GM18499 (cell line): ENCODE data around the gene KPNA4.
"Not testable (repeated sequence)": the region's sequence is repeated elsewhere in the genome, so short reads cannot be mapped to it uniquely, and the experiment has no call there.

Experiments used
- ATAC-seq: cut with Tn5 transposase; IDR thresholded peaks from one replicate; pipeline ENCODE4 v1.9.1; 2021; ENCODE audit warnings: moderate number of reproducible peaks; ENCODE audit not compliant: insufficient read depth, unreplicated experiment

KPNA4 gene

DNA sequence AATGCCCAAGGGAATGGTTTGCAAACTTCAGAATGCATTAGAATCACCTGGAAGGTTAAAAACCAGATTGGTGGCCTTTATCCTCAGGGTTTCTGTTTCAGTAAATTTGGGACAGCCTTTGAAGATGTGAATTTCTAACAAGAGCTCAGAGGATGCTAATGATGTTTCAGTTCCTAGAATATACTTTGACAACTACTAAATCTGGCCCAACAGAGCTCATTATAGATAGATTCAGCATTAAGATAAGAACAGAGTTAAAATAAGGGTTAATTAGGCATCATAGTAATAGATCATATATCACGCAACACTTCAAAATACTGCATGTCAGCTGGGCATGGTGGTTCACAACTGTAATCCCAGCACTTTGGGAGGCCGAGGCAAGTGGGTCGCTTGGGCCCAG is 9.3 kb upstream of the KPNA4 start:
- ATAC-seq: no peak

DNA sequence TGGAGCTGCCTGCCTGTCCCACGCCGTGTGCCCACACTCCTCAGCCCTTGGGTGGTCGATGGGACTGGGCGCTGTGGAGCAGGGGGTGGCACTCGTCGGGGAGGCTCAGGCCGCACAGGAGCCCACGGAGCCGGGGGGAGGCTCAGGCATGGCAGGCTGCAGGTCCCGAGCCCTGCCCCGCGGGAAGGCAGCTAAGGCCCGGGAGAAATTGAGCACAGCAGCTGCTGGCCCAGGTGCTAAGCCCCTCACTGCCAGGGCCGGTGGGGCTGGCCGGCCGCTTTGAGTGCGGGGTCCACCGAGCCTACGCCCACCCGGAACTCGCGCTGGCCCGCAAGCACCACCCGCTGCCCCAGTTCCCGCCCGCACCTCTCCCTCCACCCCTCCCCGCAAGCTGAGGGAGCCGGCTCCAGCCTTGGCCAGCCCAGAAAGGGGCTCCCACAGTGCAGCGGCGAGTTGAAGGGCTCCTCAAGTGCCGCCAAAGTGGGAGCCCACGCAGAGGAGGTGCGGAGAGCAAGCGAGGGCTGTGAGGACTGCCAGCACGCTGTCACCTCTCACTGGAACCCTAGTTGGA is 8.7 kb upstream of the KPNA4 start:
- ATAC-seq: not testable (repeated sequence)

DNA sequence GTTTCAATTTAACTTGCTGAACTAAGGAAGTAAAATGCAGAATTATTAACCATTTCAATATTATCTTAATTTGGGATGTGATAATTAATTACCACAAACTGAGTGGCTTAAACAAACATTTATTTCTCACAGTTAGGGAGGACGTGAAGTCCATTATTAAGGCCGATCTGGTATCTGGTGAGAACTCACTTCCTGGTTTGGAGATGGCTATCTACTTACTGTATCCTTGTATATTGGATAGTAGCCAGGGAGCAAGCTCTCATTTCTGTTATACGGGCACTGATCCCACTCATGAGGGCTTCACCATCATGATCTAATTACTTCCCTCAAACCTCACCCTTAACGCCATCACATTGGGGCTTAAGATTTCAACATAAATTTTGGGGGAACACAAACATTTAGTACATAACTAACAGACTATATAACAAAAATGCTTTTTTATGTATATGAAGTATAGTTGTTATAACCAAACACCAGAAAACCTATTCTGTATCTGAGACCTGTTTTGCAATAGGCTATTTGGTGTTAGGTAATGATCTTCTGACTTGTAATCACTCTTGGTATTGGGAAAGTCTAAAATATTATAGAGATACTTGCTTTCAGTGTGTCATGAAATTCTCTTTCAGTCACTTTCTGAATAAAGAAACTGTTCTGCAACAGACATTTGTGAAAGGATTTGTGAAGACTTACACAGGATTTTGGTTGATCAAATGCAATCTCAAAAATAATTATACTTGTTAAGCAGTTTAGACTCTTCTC is 4.7 kb upstream of the KPNA4 start:
- no peak for ATAC-seq

DNA sequence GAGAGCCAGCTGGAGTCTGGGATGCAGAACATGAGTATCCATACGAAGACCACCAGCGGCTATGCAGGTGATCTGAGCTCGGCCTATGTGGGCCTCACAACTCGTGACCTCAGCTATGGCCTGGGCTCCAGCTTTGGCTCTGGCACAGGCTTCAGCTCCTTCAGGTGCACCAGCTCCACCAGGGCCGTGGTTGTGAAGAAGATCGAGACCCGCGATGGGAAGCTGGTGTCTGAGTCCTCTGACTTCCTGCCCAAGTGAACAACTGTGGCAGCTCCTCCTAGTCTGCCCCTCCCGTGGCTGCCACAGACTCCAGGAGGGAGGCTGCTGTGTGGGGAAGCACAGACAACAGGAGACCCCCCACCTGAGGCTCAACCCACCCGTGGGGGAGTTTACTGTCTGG is 3.6 kb upstream of the KPNA4 start:
- no peak for ATAC-seq

DNA sequence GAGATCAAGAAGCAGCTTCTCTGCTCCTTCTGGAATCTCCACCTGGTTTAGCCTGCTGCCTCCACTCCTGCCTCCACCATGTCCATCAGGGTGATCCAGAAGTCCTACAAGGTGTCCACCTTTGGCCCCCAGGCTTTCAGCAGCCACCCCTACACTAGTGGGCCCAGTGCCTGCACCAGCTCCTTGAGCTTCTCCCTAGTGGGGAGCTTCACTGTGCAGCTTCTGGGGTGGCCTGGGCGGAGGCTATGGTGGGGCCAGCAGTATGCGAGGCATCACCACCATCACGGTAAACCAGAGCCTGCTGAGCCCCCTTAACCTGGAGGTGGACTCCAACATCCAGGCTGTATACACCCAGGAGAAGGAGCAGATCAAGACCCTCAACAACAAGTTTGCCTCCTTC is 2.4 kb upstream of the KPNA4 start:
- ATAC-seq: no peak

DNA sequence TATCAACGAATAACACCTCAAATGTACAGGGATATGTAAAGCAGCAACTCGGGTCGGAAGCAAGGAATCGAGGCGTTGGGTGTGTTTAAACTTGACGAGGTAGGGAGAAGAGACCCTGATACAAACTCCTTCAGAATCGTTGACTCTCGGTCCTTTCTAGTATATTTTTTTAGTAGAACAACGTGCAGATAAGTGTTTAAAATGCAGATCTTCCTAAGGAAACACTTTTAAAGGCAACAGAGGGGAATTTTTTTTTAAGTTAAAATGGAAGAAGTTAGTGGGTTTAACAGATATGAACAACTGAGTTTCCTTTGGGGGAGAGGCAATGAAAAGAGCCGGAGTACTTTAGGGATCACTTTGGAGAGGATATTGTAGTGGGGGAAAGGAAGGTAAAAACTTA is 1.1 kb upstream of the KPNA4 start:
- ATAC-seq: no peak

DNA sequence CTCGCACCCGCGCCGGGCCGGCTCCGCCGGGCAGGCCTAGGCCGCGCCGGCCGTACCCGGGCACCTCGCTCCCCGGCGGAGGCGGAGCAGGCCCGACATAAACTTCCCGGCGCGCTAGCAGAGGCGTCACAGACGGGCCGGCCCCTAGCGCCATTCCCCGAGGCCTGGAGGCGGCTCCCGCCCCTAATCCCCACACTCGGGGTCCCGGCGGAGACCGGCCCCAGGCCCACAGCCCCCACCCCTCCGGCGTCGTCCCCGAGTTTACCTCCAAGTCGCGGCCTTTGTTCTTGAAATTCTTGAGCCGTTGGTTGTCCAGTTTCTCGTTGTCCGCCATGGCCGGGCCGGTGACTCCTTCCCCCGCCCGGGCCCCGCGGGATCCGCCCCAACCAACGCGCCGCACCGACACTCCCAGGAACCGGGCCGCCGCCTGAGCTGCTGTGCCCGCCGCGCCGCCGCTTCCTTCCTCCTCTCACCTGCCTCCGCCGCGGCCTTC is 376 bp downstream of the KPNA4 start:
- peak; percentile 26 for ATAC-seq

DNA sequence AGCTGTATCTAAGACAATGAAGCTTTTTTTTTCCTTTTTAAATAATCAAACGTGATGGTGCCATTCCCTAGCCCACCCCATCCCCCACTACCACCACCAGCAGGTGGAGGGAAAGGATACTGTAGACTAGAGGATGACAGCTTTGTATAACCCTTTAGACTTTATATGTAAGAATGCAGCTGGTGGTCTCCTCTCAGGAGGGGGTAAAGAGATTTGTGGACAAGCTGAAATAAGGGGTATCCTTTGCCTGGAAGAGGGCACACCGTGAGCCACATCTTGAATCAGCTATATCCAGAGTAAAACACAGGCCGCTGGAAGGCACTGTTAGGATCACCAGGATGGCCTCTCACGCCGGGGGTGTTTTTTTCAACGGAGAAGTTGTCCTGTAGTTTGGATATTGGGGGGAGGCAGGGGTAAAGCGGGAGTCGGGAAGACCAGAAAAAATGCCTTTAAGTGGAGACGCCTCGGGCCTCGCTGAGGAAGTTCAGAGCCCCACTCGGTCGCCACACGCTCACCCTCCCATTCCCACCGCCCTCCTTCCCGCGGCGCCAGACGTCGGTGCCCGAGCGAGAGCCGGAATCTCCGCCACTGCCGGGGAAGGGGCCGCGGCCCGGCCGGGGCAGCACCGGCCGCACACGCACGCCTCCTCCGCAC is 986 bp downstream of the KPNA4 start:
- ATAC-seq: peak; percentile 0

DNA sequence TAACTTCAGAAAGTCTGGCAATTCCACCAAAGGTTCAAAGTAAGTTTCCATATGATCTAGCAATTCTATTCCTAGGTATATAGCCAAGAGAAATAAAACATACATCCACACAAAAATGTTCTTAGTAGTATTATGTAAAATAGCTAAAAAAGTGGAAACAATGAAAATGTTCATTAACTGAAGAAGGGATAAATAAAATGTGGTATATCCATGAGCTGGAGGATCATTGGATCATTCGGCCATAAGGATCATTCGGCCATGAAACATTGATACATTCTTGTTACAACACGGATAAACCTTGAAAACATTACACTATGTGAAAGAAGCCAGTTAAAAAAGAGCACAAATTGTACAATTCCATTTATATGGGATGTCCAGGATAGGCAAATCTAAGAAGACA is 2.4 kb downstream of the KPNA4 start:
- no peak for ATAC-seq

DNA sequence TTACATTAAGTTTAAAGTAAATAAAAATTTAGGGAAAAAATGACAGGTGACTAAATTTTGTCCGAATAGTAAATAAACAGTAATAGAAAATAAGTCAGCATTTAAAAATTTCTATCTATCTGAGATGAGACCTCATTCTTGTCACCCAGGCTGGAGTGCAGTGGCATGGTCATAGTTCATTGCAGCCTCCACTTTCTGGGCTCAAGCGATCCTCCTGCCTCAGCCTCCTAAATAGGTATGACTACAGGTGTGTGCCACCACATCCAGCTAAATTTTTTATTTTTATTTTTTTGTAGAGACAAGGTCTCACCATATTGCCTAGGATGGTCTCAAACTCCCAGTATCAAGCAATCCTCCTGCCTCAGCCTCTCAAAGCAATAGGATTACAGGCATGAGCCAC is 7.8 kb downstream of the KPNA4 start:
- ATAC-seq: no peak

DNA sequence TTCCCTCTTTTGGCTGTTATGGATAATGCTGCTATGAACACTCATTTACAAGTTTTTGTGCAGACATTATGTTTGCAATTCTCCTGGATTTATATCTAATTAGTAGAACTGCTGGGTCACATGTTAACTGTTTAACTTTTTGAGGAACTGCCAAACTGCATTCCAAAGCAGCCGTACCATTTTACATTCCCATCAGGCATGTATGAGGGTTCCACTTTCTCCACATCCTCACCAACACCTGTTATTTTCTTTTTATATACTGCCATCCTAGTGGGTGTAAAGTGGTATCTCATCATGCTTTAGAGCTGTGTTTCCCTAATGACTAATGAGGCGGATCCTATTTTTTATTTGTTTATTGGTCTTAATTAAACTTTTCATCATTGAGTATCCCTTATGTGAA is 9.2 kb downstream of the KPNA4 start:
- ATAC-seq: no peak

DNA sequence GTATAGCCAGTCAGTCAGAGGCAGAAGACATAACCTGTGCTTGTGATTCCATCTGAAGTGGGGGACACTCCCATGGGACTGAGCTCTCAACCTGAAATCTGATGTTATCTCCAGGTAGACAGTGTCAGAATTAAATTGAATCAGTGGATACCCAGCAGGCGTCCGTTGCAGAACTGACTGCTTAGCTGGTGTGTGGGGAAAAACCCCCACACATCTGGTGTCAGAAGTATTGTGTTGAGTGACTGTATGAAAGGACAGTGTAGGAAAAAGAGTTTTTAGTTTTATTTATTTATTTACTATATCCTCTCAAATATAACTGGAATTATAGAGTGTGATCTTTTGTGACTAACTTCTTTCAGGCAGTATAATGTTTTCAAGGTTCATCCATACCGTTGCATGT is 10.4 kb downstream of the KPNA4 start:
- no peak for ATAC-seq

DNA sequence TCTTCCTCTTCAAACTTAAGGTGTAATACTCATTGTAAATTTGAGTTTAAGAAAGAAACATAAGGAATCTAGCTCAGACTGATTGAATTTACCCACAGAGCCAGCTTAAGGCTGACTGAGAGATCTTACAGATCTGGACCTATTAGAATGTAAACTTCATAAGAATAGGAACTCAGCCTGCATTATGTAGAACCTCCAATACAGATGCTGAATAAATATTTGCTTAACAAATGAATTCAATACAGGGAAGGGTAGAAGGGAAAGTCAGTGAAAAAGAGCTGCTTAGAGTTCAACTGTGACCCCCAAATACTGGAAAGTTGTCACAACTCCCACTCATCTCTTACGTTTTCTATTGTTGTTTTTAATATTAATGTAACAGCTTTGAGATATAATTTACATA is 11.5 kb downstream of the KPNA4 start:
- no peak for ATAC-seq

DNA sequence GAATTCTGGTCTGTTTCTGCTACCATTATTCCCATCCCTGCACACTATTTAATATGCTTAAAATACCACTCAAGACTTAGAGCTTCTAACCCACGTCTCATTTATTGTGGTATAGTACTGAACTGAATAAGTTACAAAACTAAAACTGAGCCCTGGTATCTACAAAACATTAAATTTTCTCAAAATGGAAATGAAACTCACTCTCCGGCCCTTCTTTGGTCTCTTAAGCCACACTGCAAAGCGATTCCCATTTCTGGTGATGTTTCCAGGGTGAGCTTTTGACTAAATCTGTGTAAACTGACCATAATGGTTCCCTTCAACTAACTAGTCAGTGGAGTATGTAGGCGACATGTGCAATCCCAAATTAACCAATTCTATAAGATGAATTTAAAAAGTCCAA is 18.6 kb downstream of the KPNA4 start:
- no peak for ATAC-seq

DNA sequence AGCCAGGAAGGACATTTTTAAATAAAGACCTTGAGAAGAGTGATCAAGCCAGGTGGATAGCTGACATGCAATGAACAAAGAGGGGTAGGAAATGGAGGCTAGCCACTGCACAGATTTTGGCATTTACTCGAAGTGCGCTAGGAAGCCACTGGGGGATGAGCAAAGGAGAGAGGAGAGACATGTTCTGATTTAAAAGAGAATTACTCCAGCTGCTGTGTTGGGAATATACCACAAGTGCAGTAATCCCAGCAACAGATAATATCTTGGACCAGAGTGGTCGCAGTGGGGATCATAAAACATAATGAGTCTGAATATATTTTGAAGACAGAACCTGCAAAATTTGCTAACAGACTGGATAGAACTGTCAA is 19.9 kb downstream of the KPNA4 start:
- no peak for ATAC-seq

DNA sequence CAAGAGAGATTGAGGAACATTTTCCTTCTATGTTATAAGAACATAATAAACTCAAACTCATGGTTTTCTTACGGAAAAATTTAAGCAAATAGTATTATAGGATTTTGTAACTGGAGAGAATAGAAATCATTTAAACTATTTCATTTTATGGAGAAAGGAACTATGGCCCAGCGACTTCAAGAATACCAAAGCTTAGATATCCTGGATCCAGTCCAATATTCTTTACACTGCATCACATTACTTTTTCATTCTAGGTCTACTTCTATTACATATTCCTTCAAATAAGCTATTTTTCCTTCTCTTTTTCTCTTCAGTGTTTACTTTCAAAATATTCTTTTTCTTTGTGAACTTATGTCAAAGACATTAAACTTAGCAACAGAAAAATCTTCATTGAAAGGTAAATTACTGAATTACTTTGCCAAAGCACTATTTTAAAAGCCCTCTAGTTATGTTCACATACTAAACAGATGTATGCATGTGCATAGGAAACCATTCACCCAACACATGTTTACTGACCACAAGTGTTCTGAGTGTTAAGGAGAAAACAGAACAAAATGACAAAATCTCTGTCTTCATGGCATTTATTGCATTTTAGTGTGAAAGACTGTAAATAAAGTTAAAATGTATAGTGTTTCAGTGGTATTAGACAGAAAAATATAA is 20.4 kb downstream of the KPNA4 start:
- no peak for ATAC-seq

DNA sequence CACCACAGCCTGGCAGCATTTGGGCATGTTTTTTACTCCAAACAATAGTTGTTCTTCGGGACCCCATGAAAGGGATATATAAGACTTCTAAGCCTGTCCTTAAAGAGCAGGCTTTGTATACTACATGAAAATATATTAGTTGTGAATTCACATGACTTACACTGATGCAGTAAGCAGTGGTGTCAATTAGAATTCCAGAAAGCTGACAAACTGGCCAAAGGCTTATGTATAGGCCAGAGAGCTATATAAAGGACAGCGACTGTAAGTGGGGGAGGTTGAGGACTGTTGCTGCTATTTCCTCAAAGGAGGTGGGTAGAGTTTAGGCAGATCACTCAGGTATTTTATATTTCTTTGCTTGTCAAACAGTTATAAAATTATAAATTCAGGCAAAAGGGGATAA is 24.8 kb downstream of the KPNA4 start:
- ATAC-seq: no peak

DNA sequence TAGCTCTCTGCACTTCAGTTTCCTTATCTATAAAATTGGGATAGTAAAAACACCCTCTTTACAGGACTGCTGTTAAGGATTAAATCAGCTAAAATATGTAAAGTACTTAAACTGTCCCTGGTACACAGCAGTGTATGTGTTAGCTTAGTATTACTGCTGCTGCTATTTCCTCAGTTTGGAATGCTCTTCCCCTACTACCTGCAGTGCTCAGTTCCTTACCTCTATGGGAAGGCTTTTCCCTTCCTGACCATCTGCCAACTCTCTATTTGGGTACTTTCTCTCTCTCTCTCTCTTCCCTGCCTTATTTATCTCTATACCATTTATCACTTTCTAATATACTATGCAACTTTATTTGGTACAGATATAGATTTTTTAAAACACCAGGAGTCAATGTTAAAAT is 26.5 kb downstream of the KPNA4 start:
- no peak for ATAC-seq

DNA sequence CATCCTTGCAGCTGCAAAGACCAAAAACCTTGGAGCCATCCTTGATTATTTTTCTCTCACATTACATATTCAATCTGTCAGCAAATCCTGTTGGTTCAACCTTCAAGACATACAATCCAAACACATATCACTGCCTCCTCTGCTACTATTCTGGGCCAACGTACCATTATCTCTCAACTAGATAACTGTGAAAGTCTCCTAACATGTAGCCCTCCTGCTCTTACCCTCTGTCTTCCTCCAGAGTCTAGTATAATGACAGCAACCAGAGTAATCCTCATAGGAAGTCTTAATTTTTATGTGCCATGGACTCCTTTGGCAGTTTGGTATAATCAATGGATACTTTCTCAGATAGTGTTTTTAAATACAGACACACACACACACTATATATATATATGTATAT is 27.6 kb downstream of the KPNA4 start:
- no peak for ATAC-seq

DNA sequence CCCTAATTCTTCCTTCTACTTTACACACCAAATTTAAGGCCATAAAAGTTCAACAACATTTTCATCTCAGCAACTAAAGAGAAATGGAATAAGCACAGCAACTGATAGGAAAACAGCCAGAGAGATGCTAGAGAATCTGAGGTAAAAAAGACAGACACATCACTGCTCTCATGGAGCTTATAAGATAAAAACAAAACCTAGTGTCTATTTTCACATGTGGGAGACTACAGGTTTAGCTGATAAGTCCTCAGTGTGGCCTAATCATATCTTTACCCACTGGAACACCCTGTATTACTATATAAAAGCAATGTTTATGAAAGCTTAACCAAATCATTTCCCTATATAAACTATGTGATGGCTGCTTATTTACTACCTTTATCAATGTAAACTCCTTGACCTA is 33.0 kb downstream of the KPNA4 start:
- no peak for ATAC-seq

DNA sequence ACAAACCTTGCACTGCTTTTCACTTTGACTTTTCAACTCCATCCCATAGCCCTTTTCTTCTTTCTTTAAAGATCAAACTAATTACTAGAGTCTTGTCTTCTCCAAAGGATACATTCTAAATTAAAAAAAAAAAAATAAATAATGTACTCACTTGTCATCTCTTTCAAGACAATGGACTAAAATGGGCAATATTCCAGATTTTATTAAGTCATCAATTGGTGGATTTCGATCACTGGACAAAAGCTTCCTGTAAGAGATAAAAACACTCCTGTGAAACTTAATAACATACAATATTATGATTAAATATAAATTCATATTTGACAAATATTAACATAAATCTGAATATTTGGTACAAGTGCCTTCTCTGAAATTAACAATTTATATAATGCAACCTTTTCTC is 34.1 kb downstream of the KPNA4 start:
- ATAC-seq: no peak
